SK-N-SH treated with all-trans-retinoic acid at 6 μM for 48 hours (cell line): ENCODE results near the gene ERI3.

Experiments used
- BACH2 ChIP-seq: fragments of 250-450 bp; sonication (Bioruptor Pico); IDR thresholded peaks from 2 replicates; pipeline ENCODE4 v1.9.0; 2021; ENCODE audit warnings: mild to moderate bottlenecking, borderline replicate concordance
- RARB ChIP-seq: fragments of 250-450 bp; sonication (Bioruptor Pico); IDR thresholded peaks from 2 replicates; pipeline ENCODE4 v1.8.0; 2021; ENCODE audit warnings: mild to moderate bottlenecking, moderate library complexity
- ZFP3 ChIP-seq: fragments of 250-450 bp; sonication (Bioruptor Pico); IDR thresholded peaks from 2 replicates; pipeline ENCODE4 v1.5.0; 2020; ENCODE audit warnings: mild to moderate bottlenecking, moderate library complexity
- ZFP30 ChIP-seq: fragments of 450-650 bp; formaldehyde crosslinking; IDR thresholded peaks from 2 replicates; pipeline ENCODE4 v1.5.0; 2022; ENCODE audit warnings: mild to moderate bottlenecking, moderate library complexity
- ZNF565 ChIP-seq: fragments of 450-650 bp; formaldehyde crosslinking; conservative IDR thresholded peaks from 2 replicates; pipeline ENCODE4 v1.5.0; 2020; ENCODE audit warnings: low read depth, mild to moderate bottlenecking, moderate library complexity
- TF ChIP-seq, protein P1 (sequence below): fragments of 250-450 bp; sonication (Bioruptor Pico); IDR thresholded peaks from 2 replicates; pipeline ENCODE4 v1.5.1; 2021; ENCODE audit warnings: mild to moderate bottlenecking, moderate library complexity

DNA sequence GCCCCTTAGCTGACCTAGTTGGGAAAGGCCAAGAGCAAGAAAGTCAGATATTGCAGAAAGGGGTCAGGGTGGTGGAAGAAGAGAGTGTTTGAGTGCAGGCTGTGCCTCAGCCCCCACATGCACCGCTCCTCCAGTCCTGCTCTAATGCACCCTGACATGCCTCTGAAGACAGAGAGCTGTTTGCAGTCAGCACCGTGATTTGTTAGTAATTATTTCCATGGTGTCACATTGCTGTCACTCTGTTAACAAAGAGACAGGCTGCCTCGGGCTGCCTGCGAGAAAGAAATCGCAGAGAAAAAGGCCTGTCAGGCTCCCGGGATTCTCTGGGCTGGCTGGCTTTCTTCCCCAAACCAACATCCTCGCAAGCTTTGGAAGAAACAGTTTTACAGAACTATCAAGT is 58.3 kb downstream of the ERI3 start:
- TF ChIP-seq ZFP30 (CRISPR knock-in tag) (no peak), ZFP3 (CRISPR knock-in tag) (no peak), ZNF565 (CRISPR knock-in tag) (no peak), BACH2 (CRISPR knock-in tag) (no peak), RARB (no peak)
- TF ChIP-seq, protein P1, sequence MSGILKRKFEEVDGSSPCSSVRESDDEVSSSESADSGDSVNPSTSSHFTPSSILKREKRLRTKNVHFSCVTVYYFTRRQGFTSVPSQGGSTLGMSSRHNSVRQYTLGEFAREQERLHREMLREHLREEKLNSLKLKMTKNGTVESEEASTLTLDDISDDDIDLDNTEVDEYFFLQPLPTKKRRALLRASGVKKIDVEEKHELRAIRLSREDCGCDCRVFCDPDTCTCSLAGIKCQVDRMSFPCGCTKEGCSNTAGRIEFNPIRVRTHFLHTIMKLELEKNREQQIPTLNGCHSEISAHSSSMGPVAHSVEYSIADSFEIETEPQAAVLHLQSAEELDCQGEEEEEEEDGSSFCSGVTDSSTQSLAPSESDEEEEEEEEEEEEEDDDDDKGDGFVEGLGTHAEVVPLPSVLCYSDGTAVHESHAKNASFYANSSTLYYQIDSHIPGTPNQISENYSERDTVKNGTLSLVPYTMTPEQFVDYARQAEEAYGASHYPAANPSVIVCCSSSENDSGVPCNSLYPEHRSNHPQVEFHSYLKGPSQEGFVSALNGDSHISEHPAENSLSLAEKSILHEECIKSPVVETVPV (CRISPR knock-in tag): no peak
